Gastrocnemius medialis (tissue), 4 donors: ENCODE measurements around the gene WDFY4.

Experiments used
- POLR2A ChIP-seq, 2 donors: fragments of 450-650 bp; IDR thresholded peaks; one replicate each; pipeline ENCODE4 v1.6.1; 2017; ENCODE audit warnings: antibody characterized with exemption in 2 of 2, mild to moderate bottlenecking in 2 of 2, moderate library complexity in 2 of 2
- TF ChIP-seq, protein P1 (sequence below), 5 experiments: fragments of 450-650 bp in 3 of 5; fragments of 200-600 bp in 2 of 5; sonication (generic) in 2 of 5; IDR thresholded peaks in 4 of 5; conservative IDR thresholded peaks in 1 of 5; 1 replicate in 4 of 5; 2 replicates in 1 of 5; pipeline ENCODE4 v1.5.1; 2016 to 2019; ENCODE audit warnings: antibody characterized with exemption in 5 of 5, mild to moderate bottlenecking in 3 of 5, moderate library complexity in 3 of 5

DNA sequence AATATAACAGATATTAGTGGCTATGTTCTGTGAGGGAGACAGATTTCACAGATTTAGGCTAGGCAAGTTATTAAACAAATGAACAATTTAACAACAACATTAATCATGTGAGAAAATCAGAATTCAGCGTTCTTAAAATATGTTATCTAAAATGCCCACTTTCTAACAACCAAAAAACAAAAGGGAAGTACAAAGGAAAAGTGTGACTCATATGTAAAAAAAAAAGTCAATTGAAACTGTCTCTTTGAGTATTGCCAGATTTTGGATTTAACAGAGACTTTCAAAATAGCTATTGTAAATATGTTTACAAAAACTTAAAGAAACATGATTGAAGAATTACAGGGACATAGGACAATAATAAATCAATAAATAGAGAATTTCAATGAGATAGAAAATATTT is 45.0 kb upstream of the WDFY4 start:
- TF ChIP-seq, protein P1, sequence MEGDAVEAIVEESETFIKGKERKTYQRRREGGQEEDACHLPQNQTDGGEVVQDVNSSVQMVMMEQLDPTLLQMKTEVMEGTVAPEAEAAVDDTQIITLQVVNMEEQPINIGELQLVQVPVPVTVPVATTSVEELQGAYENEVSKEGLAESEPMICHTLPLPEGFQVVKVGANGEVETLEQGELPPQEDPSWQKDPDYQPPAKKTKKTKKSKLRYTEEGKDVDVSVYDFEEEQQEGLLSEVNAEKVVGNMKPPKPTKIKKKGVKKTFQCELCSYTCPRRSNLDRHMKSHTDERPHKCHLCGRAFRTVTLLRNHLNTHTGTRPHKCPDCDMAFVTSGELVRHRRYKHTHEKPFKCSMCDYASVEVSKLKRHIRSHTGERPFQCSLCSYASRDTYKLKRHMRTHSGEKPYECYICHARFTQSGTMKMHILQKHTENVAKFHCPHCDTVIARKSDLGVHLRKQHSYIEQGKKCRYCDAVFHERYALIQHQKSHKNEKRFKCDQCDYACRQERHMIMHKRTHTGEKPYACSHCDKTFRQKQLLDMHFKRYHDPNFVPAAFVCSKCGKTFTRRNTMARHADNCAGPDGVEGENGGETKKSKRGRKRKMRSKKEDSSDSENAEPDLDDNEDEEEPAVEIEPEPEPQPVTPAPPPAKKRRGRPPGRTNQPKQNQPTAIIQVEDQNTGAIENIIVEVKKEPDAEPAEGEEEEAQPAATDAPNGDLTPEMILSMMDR (IDR thresholded peaks at IDR 0.05 in 4 of 5, conservative IDR thresholded peaks at IDR 0.05 in 1 of 5), result no peak
- no peak for TF ChIP-seq POLR2A (IDR thresholded peaks at IDR 0.05)
